ENCODE data around the gene AMDHD1.

AMDHD1 gene

DNA sequence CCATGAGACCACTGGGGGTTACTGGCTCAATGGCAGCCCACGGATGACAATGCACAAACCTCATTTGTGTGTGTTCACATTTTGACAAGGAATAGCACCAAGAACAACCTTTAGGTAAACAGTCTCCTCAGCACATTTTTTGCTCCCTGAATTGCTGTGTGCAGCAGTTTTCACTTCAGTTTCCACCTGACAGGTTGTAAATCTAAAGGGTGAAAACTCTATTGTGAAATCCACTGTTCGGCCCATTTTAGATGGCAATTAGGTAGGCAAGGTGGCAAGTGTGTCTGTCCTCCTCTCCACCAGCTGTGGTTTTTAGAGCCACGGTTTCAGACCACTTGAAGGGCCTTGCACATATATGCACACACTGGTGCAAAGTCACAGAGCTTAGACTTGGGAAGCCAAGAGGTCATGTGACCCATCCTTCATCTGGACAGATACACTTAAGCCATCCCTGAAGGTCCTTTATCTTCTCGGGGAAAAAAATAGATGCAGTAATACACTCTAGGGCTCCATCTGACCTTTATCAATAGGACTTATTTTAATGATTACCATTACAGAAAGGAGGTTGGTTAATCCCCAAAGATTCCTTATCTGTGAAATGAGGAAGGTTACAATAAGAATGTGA lies 29.8 kb downstream of the AMDHD1 start:
- in situ Hi-C loops (cut with HindIII; ENCODE audit: low pct_unique_long_range_greater_than_20kb, low sequenced_read_pairs), result no loop called here
- DNase-seq (ENCODE audit: low read depth in 1 of 2, low spot score in 1 of 2), result no peak
- no peak for TF ChIP-seq JUND (IDR thresholded peaks at IDR 0.05; ENCODE audit: low read depth)

DNA sequence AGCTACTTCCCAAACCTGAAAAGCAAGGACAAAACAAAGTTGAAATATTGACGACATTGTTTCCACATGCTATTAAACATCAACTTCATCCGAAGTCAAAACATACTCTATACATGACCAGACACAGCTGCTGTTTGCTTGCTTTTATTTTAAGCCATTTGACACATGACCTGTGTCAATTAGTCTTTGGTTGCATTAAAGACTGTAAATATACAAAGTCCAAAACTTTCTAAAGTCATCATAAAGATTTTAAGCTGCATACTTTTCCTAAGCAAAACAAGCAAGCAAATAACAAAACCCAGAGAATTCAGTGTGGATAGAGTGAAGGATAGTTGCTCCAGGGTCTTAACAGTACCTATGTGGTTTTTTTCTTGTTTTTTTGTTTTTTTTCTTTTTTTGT lies 31.2 kb downstream of the AMDHD1 start:
- TF ChIP-seq JUND (IDR thresholded peaks at IDR 0.05; ENCODE audit: low read depth), result no peak
- DNase-seq (ENCODE audit: low read depth in 1 of 2, low spot score in 1 of 2), result peak in 1 of 2 experiments; percentile 15
- in situ Hi-C loops (cut with HindIII; ENCODE audit: low pct_unique_long_range_greater_than_20kb, low sequenced_read_pairs), result no loop called here

GRCh38 chr12:95975491-95975890 lies 32.4 kb downstream of the AMDHD1 start:
- no peak for TF ChIP-seq JUND (IDR thresholded peaks at IDR 0.05; ENCODE audit: low read depth)
- in situ Hi-C loops (cut with HindIII; ENCODE audit: low pct_unique_long_range_greater_than_20kb, low sequenced_read_pairs), result no loop called here
- DNase-seq (ENCODE audit: low read depth in 1 of 2, low spot score in 1 of 2), result no peak

DNA sequence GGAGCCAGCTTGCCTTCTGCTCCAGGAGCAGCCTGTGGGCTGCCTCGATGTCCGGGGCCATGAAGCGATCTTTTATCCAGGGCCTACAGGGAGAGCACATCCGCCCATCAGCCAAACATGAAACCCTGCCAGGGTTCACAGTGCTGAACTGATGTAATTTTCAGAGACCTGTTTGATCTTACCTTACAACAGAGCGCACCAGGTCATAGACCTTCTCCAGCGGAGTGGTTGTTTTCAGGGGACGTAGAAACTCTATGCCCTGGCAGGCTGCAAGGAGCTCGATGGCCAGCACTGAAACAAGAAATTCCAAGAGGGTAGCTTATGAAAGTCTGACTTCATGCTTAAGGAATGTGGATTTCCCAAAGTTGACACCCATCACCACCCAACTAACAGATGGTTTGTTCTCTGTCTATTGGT lies 33.3 kb downstream of the AMDHD1 start:
- TF ChIP-seq JUND (IDR thresholded peaks at IDR 0.05; ENCODE audit: low read depth), result no peak
- peak in 1 of 2 experiments; percentile 43 for DNase-seq (ENCODE audit: low read depth in 1 of 2, low spot score in 1 of 2)
- in situ Hi-C loops (cut with HindIII; ENCODE audit: low pct_unique_long_range_greater_than_20kb, low sequenced_read_pairs), result no loop called here

DNA sequence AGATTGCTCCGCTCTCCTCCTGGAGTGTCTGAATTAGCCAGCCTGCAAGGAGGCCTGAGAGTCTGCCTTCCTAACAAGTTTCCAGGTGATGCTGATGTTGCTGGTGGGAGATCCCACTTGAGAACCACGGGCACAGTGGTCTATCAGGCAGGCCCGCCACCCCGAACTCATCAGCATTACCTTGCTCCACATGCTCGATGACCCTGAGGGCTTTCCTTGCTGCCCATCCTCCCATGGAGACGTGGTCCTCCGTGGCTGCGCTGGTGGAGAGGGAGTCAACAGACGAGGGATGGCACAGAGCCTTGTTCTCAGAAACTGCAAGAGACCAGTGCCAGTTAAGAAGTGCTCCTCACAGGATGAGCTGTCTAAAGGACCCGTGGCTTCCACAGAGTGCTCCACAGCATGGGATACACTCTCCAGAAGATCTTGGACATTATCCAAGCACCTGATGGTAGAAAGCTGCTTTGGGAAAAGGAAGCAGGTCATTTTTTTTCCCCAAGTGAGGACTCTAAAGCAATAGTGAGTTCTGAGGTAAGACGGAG lies 34.7 kb downstream of the AMDHD1 start:
- in situ Hi-C loops (cut with HindIII; ENCODE audit: low pct_unique_long_range_greater_than_20kb, low sequenced_read_pairs), result no loop called here
- no peak for TF ChIP-seq JUND (IDR thresholded peaks at IDR 0.05; ENCODE audit: low read depth)
- DNase-seq (ENCODE audit: low read depth in 1 of 2, low spot score in 1 of 2), result no peak

- no peak for TF ChIP-seq JUND (IDR thresholded peaks at IDR 0.05; ENCODE audit: low read depth)
- in situ Hi-C loops (cut with HindIII; ENCODE audit: low pct_unique_long_range_greater_than_20kb, low sequenced_read_pairs), result no loop called here
These were observed 35.2 kb downstream of the AMDHD1 start for GRCh38 chr12:95978351-95978750.

DNA sequence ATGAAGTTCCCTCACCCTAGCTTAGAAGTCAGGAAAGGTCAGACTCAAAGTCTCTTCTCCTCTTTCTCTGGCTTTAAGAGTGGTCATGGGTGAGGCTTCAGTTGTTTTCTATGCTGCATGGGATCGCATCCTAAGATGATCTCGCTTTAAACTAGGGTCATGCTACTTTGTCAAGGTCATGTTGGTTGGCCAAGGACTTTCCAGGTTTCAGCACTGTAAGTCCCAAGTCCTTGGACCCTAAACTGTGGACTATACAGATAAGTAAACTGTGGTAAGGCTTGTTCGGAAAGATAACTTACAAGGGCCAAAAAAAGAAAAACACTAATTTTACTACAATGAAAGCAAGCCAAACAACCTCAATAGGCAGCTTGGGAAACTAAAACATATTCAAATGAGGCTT lies 35.6 kb downstream of the AMDHD1 start:
- no peak for DNase-seq (ENCODE audit: low read depth in 1 of 2, low spot score in 1 of 2)
- in situ Hi-C loops (cut with HindIII; ENCODE audit: low pct_unique_long_range_greater_than_20kb, low sequenced_read_pairs), result no loop called here
- no peak for TF ChIP-seq JUND (IDR thresholded peaks at IDR 0.05; ENCODE audit: low read depth)

More at GRCh38 chr12:95978351-95978750, 35.2 kb downstream of the AMDHD1 start:
- no peak for DNase-seq (ENCODE audit: low read depth in 1 of 2, low spot score in 1 of 2)

GRCh38 chr12:95980437-95980836 lies 37.3 kb downstream of the AMDHD1 start:
- DNase-seq (ENCODE audit: low read depth in 1 of 2, low spot score in 1 of 2), result no peak
- in situ Hi-C loops (cut with HindIII; ENCODE audit: low pct_unique_long_range_greater_than_20kb, low sequenced_read_pairs), result no loop called here
- TF ChIP-seq JUND (IDR thresholded peaks at IDR 0.05; ENCODE audit: low read depth), result no peak

GRCh38 chr12:95982602-95983001 lies 39.5 kb downstream of the AMDHD1 start:
- DNase-seq (ENCODE audit: low read depth in 1 of 2, low spot score in 1 of 2), result no peak
- TF ChIP-seq JUND (IDR thresholded peaks at IDR 0.05; ENCODE audit: low read depth), result no peak
- in situ Hi-C loops (cut with HindIII; ENCODE audit: low pct_unique_long_range_greater_than_20kb, low sequenced_read_pairs), result no loop called here

- no peak for DNase-seq (ENCODE audit: low read depth in 1 of 2, low spot score in 1 of 2)
- in situ Hi-C loops (cut with HindIII; ENCODE audit: low pct_unique_long_range_greater_than_20kb, low sequenced_read_pairs), result no loop called here
These were observed 41.6 kb downstream of the AMDHD1 start for GRCh38 chr12:95984682-95985081.

DNA sequence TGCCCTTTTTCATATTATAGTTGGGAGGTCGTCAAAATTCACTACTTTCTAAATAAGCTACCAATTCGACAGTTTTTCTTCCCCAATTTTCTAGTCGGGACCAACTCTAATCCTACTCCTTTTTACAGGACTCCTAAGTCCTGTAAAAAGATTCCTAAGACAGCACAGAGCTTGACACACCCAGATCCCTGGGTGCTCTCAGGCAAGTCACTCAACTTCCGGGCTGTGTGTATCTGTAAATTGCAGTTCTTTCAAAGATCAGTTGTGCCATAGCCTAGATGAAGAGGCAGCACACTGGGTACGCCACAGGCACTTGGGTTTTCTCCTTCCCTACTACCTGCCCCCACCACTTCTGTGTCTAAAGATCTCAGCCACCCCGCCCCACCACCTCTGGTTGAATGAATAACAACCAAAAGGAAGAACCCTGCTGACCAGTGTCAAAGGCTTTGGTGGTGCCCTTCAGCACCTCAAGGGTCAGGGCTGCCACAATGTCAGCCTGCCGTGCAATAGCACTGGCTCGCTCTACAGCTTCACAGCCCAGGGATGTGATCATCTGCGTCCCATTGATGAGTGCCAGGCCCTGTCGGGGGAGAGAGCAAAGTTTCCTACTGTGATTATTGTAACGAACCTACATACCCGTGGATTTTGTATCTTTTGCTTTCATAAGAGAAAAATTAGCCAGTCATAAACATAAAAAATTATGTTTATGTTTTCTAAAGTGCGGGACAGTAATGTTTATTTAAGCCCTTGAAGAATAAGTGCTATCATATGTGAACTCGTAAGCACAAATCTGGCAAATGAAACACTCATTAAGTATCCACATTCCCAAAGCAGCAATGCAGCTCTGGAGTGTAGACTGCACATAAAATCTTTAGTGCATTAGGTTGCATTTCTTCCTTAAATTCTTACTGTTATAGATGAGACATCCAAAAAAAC lies 43.8 kb downstream of the AMDHD1 start:
- in situ Hi-C loops (cut with HindIII; ENCODE audit: low pct_unique_long_range_greater_than_20kb, low sequenced_read_pairs), result no loop called here
- no peak for TF ChIP-seq JUND (IDR thresholded peaks at IDR 0.05; ENCODE audit: low read depth)

More at GRCh38 chr12:95984682-95985081, 41.6 kb downstream of the AMDHD1 start:
- no peak for TF ChIP-seq JUND (IDR thresholded peaks at IDR 0.05; ENCODE audit: low read depth)

DNA sequence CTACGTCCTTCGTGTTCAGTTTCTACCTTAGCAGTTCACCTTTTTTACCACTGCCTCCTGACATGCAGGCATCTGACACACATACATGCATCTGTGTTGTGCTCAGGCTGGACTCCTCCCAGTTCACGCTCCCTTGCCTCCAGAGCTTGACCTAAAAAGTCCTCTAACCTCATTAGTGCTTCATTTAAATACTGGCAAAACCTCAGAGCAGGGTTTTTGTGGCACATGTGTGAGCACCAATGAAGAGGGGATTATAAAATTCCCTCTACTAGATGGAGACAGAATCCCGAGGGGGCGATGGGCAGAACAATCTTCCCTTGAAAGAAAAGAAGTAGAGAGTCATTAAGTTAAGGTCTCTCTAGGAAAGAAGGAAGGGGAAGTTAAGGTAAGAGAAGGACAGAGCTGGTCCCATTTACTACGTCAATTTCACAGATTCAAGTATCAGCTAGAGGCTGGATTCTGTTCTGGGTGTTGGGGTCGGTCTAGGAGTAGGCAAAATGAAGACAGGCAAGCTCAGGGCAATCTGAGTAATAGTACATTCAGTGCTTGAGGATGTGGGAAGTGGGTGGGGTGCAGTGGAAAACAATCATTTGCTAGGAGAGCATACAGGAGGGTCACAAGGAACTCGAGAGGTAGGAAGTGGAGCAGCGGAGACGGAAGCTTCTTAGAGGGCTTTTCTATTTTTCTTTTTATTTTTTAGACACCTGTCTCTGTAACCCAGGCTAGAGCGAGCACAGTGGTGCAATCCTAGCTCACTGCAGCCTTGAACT lies 45.6 kb downstream of the AMDHD1 start:
- in situ Hi-C loops (cut with HindIII; ENCODE audit: low pct_unique_long_range_greater_than_20kb, low sequenced_read_pairs), result no loop called here
- no peak for DNase-seq (ENCODE audit: low read depth in 1 of 2, low spot score in 1 of 2)
- no peak for TF ChIP-seq JUND (IDR thresholded peaks at IDR 0.05; ENCODE audit: low read depth)

More for the DNA sequence above, 43.8 kb downstream of the AMDHD1 start:
- no peak for DNase-seq (ENCODE audit: low read depth in 1 of 2, low spot score in 1 of 2)
